ES-I3 (cell line): Measurements from ENCODE around the gene CD276.

Source experiments
- H3K36me3 ChIP-seq: 2 replicates; pipeline ENCODE4 v1.6.1; 2013; ENCODE audit warnings: mild to moderate bottlenecking, low read length, control low read depth, moderate library complexity; ENCODE audit not compliant: insufficient read depth
- H3K4me1 ChIP-seq: 2 replicates; pipeline ENCODE4 v1.6.1; 2013; ENCODE audit warnings: mild to moderate bottlenecking, control low read depth, low read length; ENCODE audit not compliant: insufficient read depth
- H3K9ac ChIP-seq: 2 replicates; pipeline ENCODE4 v1.6.1; 2013; ENCODE audit warnings: low read depth, mild to moderate bottlenecking, low read length, moderate library complexity
- H3K9me3 ChIP-seq: 2 replicates; pipeline ENCODE4 v1.6.1; 2013; ENCODE audit warnings: mild to moderate bottlenecking, low read length, moderate library complexity; ENCODE audit not compliant: control insufficient read depth, insufficient read depth

CD276 gene

GRCh38 chr15:73679180-73679579 lies 5.0 kb upstream of the CD276 start:
- no peak overlapping the region for H3K9ac ChIP-seq
- H3K9me3 ChIP-seq: no peaks in the 10 kb centered on the region
- peaks cover 23% of the 10 kb centered on the region for H3K4me1 ChIP-seq
- H3K36me3 ChIP-seq: no peaks in the 10 kb centered on the region

- no peak overlapping the region for H3K9ac ChIP-seq
- no peaks in the 10 kb centered on the region for H3K9me3 ChIP-seq
- peaks cover 23% of the 10 kb centered on the region for H3K4me1 ChIP-seq
- H3K36me3 ChIP-seq: no peaks in the 10 kb centered on the region
These were observed 4.2 kb upstream of the CD276 start for GRCh38 chr15:73679964-73680363.

GRCh38 chr15:73680549-73680948 lies 3.6 kb upstream of the CD276 start:
- no peak overlapping the region for H3K9ac ChIP-seq
- H3K4me1 ChIP-seq: peaks cover 24% of the 10 kb centered on the region
- no peaks in the 10 kb centered on the region for H3K36me3 ChIP-seq
- no peaks in the 10 kb centered on the region for H3K9me3 ChIP-seq

GRCh38 chr15:73681063-73681462 lies 3.1 kb upstream of the CD276 start:
- no peak overlapping the region for H3K9ac ChIP-seq
- no peaks in the 10 kb centered on the region for H3K36me3 ChIP-seq
- H3K4me1 ChIP-seq: peaks cover 29% of the 10 kb centered on the region
- no peaks in the 10 kb centered on the region for H3K9me3 ChIP-seq

GRCh38 chr15:73681856-73682599 lies 2.2 kb upstream of the CD276 start:
- Histone ChIP-seq H3K9me3 (no peaks in the 10 kb centered on the region), H3K9ac (no peak overlapping the region), H3K4me1 (peaks cover 37% of the 10 kb centered on the region), H3K36me3 (no peaks in the 10 kb centered on the region)

GRCh38 chr15:73682600-73683090 lies 1.5 kb upstream of the CD276 start:
- H3K9me3 ChIP-seq: no peaks in the 10 kb centered on the region
- no peak overlapping the region for H3K9ac ChIP-seq
- peaks cover 43% of the 10 kb centered on the region for H3K4me1 ChIP-seq
- H3K36me3 ChIP-seq: no peaks in the 10 kb centered on the region

- Histone ChIP-seq H3K4me1 (peaks cover 48% of the 10 kb centered on the region), H3K9me3 (no peaks in the 10 kb centered on the region), H3K36me3 (no peaks in the 10 kb centered on the region), H3K9ac (peak overlapping the region; percentile 79; the same call in 1 of the 2 replicates)
These were observed 866 bp upstream of the CD276 start for GRCh38 chr15:73683257-73683776.

- Histone ChIP-seq H3K4me1 (peaks cover 37% of the 10 kb centered on the region), H3K9me3 (no peaks in the 10 kb centered on the region), H3K9ac (peak overlapping the region; percentile 79), H3K36me3 (no peaks in the 10 kb centered on the region)
These were observed 635 bp downstream of the CD276 start for GRCh38 chr15:73684581-73685455.

- H3K4me1 ChIP-seq: peaks cover 37% of the 10 kb centered on the region
- H3K9me3 ChIP-seq: 0 out of 2 replicates have a peak, but pooled peaks cover 2% of the 10 kb centered on the region
- no peaks in the 10 kb centered on the region for H3K36me3 ChIP-seq
- H3K9ac ChIP-seq: peak overlapping the region; percentile 79; the same call in 1 of the 2 replicates
These were observed 1.8 kb downstream of the CD276 start for GRCh38 chr15:73685981-73686380.

- peaks cover 39% of the 10 kb centered on the region for H3K4me1 ChIP-seq
- H3K36me3 ChIP-seq: no peaks in the 10 kb centered on the region
- H3K9ac ChIP-seq: no peak overlapping the region
- 0 out of 2 replicates have a peak, but pooled peaks cover 2% of the 10 kb centered on the region for H3K9me3 ChIP-seq
These were observed 2.6 kb downstream of the CD276 start for GRCh38 chr15:73686781-73687256.

GRCh38 chr15:73687351-73687750 lies 3.2 kb downstream of the CD276 start:
- Histone ChIP-seq H3K9ac (no peak overlapping the region), H3K4me1 (peaks cover 37% of the 10 kb centered on the region), H3K36me3 (no peaks in the 10 kb centered on the region), H3K9me3 (0 out of 2 replicates have a peak, but pooled peaks cover 2% of the 10 kb centered on the region)

GRCh38 chr15:73688455-73688854 lies 4.3 kb downstream of the CD276 start:
- 0 out of 2 replicates have a peak, but pooled peaks cover 2% of the 10 kb centered on the region for H3K9me3 ChIP-seq
- peaks cover 37% of the 10 kb centered on the region for H3K4me1 ChIP-seq
- H3K9ac ChIP-seq: no peak overlapping the region

GRCh38 chr15:73691396-73691795 lies 7.2 kb downstream of the CD276 start:
- no peak overlapping the region for H3K9ac ChIP-seq
- peaks cover 45% of the 10 kb centered on the region for H3K4me1 ChIP-seq
- H3K9me3 ChIP-seq: 0 out of 2 replicates have a peak, but pooled peaks cover 2% of the 10 kb centered on the region
- H3K36me3 ChIP-seq: peaks cover 3% of the 10 kb centered on the region

More at GRCh38 chr15:73688455-73688854, 4.3 kb downstream of the CD276 start:
- peaks cover 3% of the 10 kb centered on the region for H3K36me3 ChIP-seq

GRCh38 chr15:73694419-73694818 lies 10.2 kb downstream of the CD276 start:
- no peak overlapping the region for H3K9ac ChIP-seq
- H3K36me3 ChIP-seq: peaks cover 3% of the 10 kb centered on the region
- 0 out of 2 replicates have a peak, but pooled peaks cover 2% of the 10 kb centered on the region for H3K9me3 ChIP-seq
- H3K4me1 ChIP-seq: peaks cover 36% of the 10 kb centered on the region
